NCI-H128 (cell line): ENCODE measurements around the gene PAWR.
"Not testable (repeated sequence)": the region's sequence is repeated elsewhere in the genome, so short reads cannot be mapped to it uniquely, and the experiment has no call there.

Experiments used
- DNase-seq: peaks from one replicate; lab custom pipeline; 2025; ENCODE audit not compliant: unreplicated experiment; lab: John Stamatoyannopoulos, UW

Gene PAWR

DNA sequence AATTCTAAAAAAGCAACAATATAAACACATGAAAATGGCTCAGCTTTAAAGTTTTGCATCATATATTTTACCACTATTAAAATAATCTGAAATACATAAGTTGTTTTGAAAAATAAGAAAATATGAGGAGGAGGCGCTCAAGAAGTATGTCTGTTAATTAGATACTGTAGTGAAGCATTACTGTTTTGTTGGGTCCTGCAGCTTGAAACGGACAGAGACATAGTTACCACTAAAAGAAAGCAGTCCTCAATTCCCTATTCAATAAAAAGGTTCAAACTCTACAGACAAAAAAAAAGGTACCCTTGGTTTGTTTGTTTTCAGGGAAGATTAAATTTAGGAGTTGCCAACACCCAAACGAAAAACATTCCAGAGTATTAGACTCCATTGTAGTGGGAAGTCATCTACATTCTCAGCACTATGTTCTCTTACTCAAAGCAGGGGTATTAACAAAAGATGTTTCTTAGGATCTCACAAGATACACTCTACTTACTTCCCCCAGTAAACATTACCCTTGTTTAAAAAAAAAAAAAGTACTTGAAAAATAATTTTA is 3.0 kb downstream of the PAWR start:
- DNase-seq = no peak

DNA sequence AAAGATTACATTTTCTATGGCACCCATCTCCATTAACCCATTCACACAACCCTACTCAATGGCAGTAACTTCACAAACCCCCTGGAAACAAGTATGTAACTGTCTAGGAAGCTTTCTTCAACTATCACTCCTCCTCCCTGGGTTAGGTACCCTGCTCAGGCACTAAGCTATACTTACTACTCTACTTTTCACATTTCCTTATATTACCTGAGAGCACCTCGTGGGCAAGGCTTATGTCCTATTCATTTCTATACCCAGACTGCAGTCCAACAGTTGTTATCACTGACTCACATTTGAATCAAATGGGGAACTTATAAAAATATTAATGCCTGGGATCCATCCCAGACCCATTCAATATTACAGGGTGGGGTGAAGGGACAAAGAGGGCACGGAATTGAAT is 4.6 kb downstream of the PAWR start:
- DNase-seq = no peak

DNA sequence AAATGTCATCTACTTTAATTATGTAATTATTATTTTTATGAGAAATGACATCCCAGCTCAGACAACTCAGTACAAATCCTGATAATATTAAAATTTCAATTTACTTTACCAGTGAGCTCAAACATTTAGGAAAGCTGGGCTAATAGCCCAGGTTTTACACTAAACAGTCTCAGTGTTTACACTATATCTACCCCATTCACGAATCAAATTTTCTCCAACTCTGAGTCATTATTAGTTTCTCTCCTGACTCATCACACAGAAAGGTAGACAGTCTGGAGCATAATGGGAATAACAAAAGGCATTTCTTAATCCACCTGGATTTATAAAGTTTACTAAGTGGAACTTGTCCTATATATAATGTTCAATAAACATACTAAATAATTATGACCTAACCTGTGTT is 5.7 kb downstream of the PAWR start:
- no peak for DNase-seq

DNA sequence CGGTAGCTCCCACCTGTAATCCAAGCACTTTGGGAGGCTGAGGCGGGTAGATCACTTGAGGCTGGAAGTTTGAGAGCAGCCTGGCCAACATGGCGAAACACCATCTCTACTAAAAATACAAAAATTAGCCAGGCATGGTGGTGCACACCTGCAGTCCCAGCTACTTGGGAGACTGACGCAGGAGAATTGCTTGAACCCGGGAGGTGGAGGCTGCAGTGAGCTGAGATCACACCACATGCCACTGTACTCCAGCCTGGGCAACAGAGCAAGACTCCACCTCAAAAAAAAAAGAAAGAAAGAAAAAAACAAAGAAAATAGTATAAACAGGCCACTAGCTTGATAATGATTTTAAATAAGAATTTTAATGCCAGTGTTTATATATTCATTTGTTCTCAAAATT is 6.4 kb downstream of the PAWR start:
- not testable (repeated sequence) for DNase-seq

DNA sequence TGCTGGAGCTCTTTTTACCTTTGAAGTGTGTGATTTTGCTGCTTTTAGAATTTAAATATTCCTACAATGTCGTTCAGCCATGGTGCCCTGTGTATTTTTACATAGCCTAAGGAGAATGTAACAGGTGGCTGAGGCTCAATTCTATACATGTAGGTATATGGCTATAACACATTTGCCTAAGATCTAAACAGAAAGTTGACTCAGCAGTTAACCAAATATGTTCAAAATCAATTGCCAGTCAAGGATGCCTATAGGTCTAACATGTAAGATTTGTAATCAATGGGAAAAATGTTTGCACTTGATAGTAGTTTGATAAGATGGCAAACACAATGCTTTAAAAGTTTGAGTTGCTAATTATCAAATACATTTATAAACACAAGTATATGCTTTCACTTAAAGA is 8.2 kb downstream of the PAWR start:
- DNase-seq = no peak

DNA sequence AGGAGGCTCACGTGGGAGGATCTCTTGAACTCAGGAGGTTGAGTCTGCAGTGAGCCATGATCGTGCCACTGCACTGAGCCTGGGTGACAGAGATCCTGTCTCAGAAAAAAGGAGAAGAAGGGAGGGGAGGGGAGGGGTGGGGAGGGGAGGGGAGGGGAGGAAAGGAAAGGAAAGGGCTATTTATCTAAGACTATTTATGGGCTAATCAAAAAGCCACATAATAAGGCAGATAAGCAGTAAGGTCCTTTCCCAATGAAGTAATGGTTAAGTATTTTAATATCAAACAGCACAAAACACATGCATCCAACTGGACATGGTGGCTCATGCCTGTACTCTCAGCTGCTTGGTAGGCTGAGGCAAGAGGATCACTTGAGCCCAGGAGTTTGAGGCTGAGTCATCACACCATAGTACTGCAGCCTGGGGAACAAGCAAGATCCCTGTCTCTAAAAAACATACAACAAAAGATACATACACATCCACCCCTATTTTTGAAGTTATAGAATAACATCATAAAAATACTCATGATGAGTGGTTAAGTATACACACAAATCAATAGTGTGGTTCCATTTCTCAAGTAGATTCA is 9.7 kb downstream of the PAWR start:
- DNase-seq = no peak

DNA sequence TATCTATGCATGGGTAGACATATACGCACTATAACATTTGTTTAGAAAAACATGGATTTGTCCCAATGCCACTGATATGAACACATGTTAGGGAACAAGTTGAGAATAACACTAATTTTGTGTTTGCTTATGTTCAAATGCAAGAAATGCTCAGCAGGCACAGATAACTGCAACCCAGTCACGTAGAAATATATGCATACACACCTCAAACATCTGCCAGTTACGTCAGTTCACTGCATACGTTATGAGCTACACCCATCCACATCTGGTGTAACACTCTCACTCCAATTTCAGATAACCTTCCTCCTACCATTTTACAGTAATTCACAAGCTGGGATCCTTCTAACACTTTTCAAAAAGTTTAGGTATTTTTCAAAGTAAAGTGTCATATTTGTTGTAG is 10.7 kb downstream of the PAWR start:
- DNase-seq = no peak

DNA sequence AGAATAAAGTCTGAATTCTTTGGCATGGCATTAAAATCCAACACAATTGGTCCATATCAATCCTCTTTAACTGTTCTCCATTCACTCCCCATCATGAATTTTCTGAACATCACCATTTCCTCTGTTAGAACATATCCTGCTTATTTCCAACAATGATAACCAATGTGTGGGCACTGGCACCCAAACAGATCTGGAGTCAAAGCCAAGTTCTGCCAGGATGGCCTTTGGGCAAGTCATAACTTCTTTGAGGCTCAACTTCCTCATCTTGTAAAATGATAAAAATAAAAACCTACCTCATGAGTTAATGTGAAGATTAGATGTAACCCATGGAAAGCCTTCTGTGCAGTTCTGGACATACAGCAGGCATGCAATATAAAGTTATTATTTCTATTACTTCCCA is 12.5 kb downstream of the PAWR start:
- DNase-seq = no peak

DNA sequence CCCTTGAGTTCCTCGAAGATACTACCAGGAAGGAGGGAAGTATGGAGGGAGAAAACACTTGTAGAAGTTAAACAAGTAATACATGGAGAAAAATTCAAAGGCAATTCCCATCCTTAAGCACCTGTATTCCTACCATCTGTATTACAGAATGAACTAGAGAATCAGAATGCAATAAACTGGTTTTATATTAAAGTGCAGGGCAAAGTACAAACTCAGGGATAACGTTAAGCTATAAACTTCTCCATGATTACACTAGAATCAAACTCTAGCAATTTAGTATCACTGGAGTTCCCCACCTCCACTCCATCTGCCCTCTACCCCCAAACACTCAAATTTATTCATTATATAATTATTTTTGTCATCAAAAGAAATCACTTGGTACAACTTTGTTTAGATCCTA is 13.1 kb downstream of the PAWR start:
- DNase-seq = no peak

DNA sequence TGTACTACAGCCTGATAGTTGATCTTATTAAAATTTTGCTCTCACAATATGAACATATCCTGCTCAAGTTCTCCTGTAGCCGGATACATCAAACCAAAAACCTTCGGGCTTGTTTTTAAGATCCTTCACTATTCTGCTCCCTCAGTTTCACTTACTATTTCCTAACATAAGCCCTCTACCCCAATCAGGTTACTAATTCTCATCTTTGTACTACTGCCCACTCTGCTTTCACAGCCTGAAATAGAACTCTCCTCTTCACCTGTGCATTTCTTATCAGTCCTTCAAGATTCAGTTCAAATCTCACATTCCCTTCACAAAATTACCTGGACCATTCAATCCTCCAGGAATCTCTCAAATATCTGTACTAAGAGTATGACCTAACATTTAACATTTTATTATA is 14.2 kb downstream of the PAWR start:
- no peak for DNase-seq

DNA sequence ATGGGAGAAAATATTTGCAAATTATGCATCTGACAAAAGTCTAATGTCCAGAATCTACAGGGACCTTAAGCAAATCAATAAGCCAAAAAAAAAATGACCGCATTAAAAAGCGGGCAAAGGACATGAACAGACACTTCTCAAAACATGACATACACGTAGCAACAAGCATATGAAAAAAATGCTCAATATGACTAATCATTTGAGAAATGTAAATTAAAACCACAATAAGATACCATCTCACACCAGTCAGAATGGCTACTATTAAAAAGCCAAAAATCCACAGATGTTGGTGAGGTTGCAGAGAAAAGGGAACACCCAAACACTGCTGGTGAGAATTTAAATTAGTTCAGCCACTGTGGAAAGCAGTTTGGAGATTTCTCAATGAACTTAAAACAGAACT is 16.1 kb downstream of the PAWR start:
- DNase-seq = no peak

DNA sequence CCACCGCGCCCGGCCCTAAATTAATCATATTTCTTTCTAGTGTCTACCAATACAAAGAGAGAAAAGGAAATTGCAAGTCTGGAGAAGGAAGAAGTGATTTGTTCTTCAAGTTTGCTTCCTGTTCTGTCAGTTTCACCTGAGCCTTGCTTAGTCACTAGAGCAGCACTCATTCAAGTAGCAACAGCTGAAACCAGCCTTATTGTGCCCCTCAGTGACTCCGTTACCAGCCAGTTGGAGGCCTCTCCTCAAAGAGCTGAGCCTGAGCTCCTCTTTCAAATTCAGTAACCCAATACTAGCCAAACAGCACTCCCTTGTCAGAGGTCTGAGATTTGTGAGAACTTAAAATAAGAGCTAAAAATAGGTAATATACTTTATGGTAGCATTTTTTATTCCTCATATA is 17.4 kb downstream of the PAWR start:
- DNase-seq = peak; percentile 33

DNA sequence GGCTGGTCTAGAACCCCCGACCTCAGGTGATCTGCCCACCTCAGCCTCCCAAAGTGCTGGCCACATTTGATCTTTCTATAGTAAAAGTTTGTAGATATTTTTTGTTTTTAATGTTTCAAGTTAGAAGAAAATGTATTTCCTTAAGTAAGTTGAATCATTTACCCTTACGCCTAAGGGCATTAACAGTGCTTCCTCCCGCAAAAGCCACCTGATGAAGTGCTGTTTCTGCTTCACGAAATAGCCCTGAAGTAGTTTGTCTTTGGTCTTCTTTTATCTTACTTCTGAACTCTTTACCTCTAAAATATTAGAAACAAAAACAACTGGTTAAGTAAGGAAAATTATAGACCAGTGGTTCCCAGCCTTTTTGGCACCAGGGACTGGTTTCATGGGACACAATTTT is 22.7 kb downstream of the PAWR start:
- no peak for DNase-seq

DNA sequence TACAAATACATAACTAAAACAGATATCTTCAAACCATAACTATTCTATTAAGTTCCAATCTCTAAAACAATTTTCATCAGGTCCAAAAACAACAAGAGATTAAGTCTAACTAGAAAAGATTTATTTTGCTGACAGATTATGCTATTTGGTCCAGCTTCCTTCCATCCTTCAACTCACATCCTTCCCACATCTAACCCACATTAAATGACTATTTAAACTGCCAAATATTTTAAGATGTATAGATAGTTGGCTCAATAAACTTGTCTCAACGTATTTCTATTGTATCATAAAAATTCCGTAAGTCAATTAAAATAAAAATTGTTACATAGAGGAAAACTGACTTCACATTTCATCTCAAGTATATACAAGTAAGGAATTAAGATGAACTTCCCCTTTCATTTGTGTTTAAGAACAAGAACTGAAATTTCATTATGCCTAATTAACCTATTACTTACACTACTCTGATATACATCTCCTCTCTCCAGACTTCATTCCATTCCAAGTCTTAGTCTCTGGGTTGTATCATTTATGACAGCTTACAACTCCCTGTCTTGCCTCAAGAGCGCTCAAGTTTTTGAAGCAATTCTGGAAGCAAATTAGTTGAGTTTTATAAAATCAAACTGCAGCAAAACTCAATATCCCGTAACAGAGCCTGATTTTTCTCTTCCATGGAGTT is 25.4 kb downstream of the PAWR start:
- DNase-seq = no peak

DNA sequence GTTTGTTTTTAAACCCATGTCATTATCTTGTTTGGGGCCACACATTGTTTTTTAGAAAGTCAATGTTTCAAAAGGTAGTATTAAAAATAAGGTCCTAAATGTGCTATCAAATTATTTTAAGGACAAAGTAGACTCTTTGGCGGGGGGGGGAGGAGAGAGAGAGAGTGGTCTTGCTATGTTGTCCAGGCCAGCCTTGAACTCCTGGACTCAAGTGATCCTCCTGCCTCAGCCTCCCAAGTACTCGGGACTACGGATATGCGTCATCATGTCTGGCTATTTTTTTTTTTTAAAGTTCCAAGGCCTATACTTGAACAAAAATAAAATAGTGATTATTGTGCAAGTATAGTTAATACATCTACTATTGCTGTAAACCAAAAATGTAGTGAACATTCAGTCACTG is 26.2 kb downstream of the PAWR start:
- DNase-seq = no peak

DNA sequence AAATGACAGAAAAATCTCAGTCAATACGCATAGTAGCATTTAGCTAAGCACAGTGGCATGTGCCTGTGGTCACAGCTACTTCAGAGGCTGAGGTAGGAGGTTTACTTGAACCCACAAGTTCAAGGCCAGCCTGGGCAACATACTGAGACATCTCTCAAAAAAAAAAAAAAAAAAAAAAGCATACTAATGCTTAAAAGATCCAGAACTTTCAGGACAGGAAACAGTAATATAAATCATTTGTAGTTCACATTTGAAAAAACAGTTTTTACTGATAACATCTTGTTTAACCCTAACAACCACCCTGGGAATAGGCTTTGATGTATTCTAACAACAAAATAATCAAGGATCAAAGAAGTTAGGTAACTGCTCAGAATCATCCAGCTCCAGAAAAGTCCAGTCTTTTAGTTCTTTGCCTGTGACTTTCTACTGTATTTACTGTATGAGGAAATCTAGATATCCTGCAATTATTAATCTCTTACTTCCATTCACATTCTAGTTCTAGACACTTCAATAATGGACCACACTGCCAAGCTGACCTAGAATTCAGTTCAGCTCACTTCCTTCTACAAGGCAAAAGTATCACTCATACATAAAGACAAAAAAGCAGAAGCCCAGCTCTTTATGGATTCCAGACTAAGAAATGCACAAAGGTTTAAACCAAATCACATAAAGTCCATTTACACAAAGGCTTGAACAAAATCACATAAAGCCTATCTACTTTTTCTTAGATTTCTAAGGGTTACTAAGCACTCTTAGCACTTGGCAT is 28.5 kb downstream of the PAWR start:
- DNase-seq = no peak

DNA sequence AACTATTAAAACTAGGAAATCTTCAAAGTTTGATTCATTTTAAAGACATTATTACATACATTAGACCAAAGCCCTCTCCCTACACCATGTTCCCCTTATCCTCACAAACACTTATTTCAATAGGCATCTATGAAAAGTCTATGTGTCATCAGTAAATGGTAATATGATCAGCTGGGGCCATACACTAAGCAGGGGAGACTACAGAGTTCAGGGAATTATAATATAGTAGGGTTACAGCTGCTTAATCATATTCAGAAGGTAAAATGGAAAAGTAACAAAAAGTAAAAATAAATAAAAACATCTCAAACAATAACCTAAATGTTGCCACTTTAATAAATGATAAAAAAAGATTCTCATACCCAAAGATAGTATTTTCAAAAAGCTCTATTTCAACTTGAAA is 29.1 kb downstream of the PAWR start:
- DNase-seq = no peak

DNA sequence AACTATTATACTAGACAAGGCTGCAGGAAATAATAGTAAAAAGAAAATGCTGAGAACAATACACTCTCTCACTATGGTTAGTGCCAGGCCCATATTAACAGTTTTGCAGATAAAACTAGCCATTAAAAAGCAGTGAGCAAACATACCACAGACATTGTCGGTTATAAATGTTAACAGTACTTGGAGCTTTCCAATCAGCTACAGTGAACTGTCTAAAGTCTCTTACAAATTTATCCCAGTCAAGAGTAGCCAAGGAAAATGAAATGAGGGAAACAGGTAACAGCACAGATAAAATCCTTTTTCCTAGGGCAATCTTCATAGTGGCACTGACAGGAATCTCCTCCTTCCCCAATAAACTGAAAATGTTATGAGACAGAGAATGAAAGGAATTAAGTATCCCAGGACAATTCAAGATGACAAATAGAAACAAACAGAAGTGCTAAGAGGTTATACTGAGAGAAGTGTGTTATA is 30.8 kb downstream of the PAWR start:
- no peak for DNase-seq

DNA sequence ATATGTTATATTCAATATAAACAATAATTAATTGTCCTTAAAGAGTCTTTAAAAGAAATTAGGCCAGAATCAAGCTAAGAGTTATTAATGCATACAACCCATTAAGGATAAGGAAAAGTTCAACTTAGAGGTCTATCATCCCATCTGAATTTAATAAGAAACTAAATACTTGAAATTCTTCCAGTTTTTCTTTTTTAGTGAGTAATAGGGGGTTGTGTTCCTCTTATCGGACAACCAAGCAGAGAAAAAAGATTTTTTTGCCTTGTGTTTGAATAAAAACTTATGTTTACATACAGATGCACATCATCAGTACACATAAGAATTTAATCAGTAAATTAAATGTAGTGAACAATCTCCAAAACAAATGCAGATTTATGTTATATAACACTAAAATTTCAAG is 32.5 kb downstream of the PAWR start:
- DNase-seq = no peak

DNA sequence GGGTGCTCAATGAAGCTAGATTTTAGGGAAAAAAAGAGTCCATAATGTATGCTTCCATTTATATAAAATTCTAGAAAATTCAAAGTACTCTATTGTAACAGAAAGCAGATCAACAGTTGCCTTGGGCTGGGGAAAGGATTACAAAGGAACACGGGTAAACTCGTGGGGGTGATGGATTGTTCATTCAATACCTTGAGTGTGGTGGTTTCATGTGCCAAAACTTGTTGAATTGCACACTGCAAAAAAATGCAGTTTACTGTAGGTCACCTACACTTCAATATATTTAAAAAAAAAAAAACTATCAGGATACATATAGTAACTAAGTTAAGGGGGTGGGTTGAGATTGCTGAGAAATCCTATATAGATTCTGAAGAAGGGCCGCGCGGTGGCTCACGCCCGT is 33.6 kb downstream of the PAWR start:
- no peak for DNase-seq

DNA sequence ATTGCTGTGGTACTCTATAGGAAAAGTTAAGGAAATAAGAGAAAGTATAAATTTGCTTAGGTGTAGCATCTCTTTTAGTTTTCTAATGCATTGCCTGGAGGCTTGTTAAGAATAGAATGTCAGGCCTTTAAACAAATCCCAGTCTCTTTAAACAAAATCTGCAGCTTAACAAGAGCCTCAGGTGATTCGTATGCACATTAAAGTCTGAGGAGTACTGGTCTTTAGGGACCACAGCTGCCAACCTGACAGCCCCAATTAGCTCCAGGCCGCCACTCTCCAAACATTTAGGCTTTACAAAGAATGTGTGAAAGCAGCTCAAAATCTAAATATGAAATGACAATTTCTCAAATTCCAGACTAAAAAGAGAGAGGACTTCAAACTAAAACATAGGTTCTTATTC is 35.7 kb downstream of the PAWR start:
- no peak for DNase-seq

DNA sequence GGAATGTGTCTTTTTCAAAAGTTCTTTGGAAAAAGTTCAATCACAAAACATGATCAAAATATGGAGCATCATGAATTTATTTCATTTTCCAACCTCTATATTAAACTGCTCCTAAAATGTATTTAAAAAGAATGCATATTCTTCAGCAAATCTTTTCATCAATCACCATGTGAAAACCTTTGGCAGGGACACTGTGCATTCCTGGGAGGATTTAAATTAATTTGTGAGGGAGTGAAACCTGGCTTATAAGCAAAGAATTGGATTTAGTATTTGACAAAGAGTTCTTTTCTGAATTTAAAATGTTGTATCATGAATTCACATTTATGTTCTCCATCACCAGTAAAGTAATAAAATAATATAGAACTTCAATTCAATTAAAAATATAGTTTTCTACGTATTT is 38.2 kb downstream of the PAWR start:
- no peak for DNase-seq
